OCI-LY7 (cell line): ENCODE results near the gene GCNT4.

Experiments used
- EZH2phosphoT487 ChIP-seq: fragments of 200-600 bp; sonication (generic); IDR thresholded peaks from 2 replicates; pipeline ENCODE4 v1.6.1; 2018; ENCODE audit warnings: low read depth, borderline replicate concordance, mild to moderate bottlenecking, mixed run types, antibody characterized with exemption, low read length, moderate library complexity, mixed read lengths
- TF ChIP-seq, protein P1 (sequence below): fragments of 200-600 bp; sonication (generic); conservative IDR thresholded peaks from 2 replicates; pipeline ENCODE4 v1.5.1; 2014; ENCODE audit warnings: mild to moderate bottlenecking, antibody characterized with exemption, low read length, moderate library complexity, mixed read lengths

DNA sequence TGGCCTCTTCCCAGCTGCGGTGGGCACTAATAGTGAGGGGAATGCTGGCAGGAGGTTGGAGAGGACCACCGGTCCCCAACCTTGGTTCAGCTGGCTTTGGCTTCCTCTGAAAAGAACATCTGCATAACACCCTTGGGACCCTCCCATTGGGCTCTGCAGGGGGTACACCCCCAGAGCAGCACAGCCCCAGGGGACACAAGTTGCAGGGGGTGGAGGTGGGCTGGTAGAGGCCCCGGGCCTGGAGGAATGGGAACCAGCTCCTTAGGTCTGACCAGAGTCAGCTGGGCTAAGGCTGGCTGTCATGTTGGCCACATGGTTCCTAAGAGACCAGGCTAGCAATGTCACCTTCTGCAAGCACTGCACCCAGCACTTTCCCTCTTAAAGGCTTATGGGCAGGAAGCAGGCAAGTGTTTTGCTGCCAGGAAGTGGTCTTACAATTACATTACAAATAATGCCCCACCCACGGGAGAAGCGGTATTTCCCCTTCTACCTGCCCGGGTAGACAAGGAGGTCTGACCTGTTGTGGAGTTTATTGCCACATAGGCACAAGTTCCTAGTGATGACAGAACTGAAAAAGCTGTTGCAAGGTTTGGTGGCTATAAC is 18.1 kb downstream of the GCNT4 start:
- TF ChIP-seq, protein P1, sequence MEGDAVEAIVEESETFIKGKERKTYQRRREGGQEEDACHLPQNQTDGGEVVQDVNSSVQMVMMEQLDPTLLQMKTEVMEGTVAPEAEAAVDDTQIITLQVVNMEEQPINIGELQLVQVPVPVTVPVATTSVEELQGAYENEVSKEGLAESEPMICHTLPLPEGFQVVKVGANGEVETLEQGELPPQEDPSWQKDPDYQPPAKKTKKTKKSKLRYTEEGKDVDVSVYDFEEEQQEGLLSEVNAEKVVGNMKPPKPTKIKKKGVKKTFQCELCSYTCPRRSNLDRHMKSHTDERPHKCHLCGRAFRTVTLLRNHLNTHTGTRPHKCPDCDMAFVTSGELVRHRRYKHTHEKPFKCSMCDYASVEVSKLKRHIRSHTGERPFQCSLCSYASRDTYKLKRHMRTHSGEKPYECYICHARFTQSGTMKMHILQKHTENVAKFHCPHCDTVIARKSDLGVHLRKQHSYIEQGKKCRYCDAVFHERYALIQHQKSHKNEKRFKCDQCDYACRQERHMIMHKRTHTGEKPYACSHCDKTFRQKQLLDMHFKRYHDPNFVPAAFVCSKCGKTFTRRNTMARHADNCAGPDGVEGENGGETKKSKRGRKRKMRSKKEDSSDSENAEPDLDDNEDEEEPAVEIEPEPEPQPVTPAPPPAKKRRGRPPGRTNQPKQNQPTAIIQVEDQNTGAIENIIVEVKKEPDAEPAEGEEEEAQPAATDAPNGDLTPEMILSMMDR, result no peak
- no peak for TF ChIP-seq EZH2phosphoT487
